ENCODE measurements around the gene CSRP3.

DNA sequence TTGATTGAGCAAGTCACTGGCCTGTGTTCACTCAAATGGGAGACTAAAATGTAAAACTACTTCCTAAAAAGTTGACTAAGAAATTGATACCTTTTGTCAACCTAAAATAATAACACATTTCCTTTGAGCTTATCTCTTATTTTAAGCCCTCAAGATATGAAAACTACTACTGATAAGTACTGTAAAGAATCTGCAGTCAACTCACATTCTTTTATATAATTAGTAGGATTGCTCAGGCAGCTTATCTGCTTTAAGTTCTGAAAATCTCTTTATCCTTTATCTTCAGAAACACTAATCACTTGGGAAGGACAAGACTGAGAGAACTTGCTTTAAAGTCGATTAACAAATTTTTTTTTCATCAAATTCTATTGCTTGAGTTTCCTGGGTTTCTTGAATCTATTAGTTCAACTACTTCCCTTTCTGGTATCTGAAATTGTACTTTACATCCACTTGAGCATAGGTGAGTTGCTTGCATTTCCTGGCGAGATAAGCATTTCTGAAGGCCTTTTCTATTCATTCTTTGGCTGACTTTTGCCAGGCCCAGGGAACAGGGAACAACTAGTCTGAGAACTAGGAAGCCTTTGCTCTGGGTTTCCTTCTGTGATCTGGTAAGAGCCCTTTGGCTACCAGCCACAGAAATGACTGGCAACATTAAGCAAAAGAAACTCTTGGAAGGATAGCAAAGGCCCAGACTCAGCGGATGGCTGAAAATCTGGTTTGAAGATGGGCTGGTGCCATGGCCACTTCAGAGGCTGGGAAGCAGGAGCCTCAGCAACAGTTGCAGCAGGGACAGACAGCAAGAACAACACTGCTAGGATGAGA is 19.3 kb upstream of the CSRP3 start:
- TF ChIP-seq, protein P1, sequence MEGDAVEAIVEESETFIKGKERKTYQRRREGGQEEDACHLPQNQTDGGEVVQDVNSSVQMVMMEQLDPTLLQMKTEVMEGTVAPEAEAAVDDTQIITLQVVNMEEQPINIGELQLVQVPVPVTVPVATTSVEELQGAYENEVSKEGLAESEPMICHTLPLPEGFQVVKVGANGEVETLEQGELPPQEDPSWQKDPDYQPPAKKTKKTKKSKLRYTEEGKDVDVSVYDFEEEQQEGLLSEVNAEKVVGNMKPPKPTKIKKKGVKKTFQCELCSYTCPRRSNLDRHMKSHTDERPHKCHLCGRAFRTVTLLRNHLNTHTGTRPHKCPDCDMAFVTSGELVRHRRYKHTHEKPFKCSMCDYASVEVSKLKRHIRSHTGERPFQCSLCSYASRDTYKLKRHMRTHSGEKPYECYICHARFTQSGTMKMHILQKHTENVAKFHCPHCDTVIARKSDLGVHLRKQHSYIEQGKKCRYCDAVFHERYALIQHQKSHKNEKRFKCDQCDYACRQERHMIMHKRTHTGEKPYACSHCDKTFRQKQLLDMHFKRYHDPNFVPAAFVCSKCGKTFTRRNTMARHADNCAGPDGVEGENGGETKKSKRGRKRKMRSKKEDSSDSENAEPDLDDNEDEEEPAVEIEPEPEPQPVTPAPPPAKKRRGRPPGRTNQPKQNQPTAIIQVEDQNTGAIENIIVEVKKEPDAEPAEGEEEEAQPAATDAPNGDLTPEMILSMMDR (IDR thresholded peaks at IDR 0.05), result no peak
- TF ChIP-seq POLR2A (IDR thresholded peaks at IDR 0.05), result no peak
